Umbilical cord (tissue), 2 donors: Measurements from ENCODE around the gene TRIM25. TPM values are rescaled to one million over a fixed set of nuclear protein-coding genes. Genes with fewer than 3 reads are reported as not detected.
"Not testable (repeated sequence)": the region's sequence is repeated elsewhere in the genome, so short reads cannot be mapped to it uniquely, and the experiment has no call there.

Experiments
- DNase-seq: peaks from one replicate; pipeline ENCODE4 v3.0.0-alpha.2; 2015; ENCODE audit warnings: low spot score
- total RNA-seq: library from RNA; depleted of rRNA; stranded (reverse); fragments of >200 nt; gene quantifications from one replicate; pipeline ENCODE4 v1.2.3, GENCODE V29; 2014; ENCODE audit warnings: low replicate concordance; ENCODE audit not compliant: insufficient read depth

Gene TRIM25, protein sequence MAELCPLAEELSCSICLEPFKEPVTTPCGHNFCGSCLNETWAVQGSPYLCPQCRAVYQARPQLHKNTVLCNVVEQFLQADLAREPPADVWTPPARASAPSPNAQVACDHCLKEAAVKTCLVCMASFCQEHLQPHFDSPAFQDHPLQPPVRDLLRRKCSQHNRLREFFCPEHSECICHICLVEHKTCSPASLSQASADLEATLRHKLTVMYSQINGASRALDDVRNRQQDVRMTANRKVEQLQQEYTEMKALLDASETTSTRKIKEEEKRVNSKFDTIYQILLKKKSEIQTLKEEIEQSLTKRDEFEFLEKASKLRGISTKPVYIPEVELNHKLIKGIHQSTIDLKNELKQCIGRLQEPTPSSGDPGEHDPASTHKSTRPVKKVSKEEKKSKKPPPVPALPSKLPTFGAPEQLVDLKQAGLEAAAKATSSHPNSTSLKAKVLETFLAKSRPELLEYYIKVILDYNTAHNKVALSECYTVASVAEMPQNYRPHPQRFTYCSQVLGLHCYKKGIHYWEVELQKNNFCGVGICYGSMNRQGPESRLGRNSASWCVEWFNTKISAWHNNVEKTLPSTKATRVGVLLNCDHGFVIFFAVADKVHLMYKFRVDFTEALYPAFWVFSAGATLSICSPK
- total RNA-seq: 24.8 TPM

DNA sequence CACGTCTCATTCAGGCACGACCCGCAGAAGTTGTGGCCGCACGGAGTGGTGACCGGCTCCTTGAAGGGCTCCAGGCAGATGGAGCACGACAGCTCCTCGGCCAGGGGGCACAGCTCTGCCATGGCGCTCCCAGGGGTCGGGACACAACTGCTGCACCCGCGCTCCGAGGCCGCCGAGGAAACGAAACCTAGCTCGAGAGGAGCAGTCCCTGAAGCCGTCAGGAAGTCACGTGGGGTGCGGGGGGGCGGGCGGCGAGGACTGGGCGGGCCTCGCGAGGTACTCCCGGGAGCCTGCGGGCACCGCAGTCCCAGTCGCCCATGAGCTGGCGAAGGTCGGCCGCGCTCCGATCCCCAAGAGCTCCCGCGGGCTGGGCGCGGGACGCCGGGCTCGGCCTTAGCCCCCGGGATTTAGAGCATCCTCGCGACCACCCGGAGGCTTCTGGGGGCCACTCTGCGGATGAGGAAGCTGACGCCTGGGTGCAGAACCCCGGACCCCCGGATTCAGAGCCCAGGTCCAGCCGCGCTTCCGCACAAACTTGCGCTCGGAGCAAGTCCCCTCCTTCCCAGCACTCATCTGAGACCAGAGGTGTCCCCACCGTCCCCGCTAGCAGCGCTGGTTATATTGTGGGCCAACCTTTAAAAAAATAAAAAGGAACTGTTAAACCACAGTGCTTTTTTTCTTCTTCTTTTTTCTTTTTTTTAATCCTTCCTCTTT, at the start of gene TRIM25:
TSS of gene TRIM25 (minus strand) at position 183 of the 714 bp plus-strand sequence. CDS start at position 122, 61 bp downstream.
- DNase-seq: peak; percentile 92

DNA sequence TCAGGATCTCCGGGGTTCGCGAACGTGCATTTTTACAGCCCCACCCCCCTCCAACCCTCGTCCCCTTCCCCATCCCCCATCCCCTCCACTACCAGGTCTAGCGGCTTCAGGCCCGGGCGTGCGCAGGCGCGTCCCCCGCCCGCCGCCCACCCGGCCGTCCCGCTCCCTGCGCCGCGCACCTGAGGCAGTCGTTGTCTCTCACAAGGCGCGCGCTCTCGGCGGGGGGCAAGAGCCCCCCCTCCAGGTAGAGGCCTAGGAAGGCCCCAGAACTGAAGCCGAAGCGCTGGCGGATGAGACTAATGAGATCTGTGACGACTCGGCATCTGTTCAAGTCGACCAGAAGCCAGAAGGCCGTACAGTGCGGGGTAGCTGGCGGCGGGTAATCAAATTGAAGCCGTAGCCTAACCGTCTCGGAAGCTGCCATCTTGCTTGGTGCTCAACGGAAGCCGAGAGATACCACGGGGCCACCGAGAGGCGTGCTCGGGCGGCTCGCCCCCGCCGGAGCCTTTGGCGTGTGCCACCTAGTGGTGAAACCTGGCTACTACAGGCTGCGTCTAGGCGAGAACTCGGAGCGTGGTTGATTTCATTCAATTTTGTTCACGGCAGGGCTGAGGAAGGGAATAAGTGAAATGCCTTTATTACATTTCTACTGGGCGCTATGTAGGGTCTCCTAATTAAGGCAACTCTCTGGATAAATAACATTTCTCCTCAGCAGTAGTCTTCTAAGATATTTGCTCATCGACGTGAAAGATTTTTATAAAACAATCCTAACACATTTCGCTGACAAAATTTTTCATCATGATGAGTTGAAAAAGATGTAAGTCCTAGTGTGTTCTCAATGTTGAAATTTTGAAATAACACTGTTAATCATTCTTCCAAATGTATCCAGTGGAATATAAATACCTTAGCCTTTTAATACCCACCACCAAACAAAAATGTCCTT, 47.0 kb upstream of the TRIM25 start, which contains the start of gene COIL:
TSS of gene COIL (minus strand) at position 455 of the 943 bp plus-strand sequence. CDS start at position 424, 31 bp downstream.
- peak; percentile 92 for DNase-seq

DNA sequence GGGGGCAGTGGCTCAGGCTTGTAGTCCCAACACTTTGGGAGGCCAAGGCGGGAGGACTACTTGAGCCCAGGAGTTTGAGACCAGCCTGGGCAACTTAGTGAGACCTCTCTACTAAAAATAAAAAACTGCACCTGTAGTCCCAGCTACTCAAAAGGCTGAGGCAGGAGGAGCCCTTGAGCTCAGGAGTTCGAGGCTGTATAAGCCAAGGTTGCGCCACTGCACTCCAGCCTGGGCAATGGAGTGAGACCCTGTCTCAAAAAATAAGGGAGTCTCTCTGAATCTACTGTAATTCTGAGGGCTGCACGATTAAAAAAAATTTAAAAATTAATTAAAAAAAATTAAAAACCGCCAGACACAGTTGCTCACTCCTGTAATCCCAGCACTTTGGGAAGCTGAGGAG, 43.1 kb upstream of the TRIM25 start:
- DNase-seq: no peak

DNA sequence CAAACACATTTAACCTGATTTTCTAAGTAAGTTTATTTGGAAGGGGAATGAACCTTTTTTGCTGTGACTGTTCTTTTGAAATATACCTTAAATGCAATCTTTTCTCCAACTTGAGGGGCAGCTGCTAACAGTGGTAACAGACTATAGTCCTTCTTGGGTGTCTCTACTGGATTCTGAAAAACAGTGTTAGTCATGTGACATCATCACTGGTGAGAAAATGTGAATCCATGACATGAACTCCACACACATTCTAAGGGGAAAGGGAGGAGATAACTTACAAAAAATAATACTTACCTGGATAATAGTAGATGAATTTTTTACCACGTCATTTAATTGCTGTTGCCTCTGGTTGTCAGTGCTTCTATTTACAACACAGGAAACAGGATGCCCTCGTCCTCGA, 35.7 kb upstream of the TRIM25 start:
- DNase-seq: no peak

DNA sequence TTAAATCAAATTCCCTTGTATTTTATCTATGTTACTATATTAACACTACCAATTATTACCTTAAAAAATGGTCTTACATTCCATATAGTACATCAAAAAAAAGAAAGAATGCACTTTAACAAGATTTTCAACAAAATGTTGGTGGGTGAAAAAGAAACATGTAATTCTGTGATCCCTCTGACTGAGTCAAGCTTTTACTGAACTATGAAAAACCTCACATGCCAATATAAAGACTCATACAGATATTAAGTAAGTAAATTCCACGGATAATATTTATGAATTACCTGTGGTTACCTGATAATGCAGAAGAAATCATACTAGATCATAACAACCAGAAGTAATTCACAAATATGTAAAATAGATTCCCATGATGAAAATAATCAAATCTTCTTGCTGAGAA, 34.6 kb upstream of the TRIM25 start:
- no peak for DNase-seq

DNA sequence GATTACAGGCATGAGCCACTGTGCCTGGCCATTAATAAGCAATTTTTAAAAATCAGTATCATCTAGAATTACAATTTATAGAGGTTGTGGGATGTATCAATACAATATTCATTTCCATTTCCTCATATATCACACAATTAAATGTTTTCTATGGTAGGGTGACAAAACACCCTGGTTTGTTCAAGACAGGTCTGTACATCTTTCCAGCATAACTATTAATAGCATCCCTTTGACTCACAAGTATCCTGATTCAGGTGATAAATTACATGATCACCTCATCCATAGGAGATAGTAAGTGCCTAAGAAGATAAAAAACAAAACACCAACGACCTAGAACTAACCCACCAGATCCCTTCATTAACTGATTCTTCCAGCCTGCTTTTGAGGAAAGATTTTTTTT, 33.9 kb upstream of the TRIM25 start:
- no peak for DNase-seq

DNA sequence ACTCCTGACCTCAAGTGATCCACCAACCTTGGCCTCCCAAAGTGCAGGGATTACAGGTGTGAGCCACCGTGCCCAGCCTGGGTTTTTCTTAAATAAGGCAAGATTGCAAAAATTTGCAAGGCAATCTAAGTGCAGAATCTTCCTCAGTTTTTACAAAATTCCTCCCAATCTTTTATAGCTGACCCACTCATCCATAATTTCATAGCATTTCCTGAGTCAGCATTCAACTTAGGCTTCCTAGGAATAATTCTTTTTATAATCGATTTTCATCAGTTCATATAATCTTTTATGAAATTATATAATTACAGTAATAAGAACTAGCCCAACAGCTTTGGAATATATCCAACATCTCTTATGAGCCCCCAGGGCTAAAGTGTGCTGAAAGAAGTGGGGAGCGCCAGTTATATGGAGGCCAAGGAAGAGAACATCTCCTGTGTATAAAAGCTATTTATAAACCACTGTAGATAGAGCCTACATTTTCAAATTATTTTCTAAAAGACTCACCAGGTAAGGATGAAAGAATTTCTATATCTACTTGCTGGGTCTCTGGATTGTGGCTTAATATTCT, 32.2 kb upstream of the TRIM25 start:
- DNase-seq: no peak

DNA sequence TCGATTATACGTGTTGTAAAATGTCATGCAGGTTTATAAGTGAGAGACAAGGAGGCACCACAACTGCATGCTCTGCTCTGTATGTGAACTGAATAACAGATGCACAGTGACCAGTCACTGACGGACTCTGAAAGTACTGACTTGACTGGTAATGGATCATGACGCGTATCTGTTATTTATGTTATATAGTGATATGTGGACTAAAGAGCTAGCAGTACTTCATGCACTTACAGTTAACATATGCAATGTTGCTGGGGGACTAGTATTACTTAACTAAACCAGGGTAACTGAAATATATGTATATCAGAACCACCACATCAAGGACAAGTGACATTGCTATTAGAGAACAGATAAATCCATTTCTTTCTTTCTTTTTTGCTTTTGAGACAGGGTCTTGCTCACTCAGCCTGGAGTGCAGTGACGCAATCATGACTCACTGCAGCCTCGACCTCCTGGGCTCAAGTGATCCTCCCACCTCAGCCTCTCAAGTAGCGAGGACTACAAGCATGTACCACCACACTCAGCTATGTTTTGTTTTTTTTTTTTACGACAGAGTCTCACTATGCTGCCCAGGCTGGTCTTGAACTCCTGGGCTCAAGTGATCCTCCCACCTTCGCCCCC, 29.8 kb upstream of the TRIM25 start:
- DNase-seq: no peak

DNA sequence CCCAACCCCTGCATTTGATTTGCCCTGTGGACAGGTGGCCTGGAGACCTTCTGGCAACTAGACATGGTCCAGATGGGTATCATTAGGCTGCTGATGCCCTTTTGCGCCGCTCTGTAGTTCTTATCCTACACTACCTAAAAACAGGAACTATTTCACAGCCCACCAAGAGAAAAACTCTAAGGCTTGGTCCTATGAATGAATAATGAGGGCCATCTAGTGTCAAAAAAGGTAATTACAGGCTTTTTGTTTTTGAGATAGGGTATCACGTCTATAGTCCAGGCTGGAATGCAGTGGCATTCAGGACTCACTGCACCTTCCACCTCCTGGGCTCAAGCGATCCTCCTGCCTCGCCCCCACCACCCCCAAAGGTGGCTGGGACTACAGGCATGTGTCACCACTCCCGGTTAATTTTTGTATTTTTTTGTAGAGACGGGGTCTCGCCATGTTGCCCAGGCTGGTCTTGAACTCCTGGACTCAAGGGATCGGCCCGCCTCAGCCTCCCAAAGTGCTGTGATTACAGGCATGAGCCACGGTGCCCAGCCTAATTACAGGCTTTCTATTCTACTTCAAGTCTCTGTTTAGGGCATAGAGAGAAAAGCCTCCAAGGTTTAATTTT, 26.1 kb upstream of the TRIM25 start:
- peak; percentile 63 for DNase-seq

DNA sequence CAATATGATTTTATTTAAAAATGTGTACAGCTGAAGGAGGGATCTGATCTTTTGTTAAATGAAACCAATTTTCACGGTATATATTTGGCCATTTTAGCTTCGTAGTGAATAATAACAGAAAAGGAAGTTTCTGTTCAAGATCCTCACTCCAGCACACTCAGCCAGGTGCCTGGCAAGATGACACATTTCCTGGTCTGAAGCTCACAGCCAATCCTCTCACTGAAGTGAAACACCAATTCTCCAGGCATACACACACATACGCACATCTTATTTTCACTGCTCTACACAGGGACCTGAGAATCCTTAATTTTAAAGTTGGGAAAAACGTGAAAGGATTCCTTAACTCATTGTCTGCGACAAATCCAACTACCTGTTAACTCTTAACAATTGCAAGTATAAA, 24.4 kb upstream of the TRIM25 start:
- not testable (repeated sequence) for DNase-seq

DNA sequence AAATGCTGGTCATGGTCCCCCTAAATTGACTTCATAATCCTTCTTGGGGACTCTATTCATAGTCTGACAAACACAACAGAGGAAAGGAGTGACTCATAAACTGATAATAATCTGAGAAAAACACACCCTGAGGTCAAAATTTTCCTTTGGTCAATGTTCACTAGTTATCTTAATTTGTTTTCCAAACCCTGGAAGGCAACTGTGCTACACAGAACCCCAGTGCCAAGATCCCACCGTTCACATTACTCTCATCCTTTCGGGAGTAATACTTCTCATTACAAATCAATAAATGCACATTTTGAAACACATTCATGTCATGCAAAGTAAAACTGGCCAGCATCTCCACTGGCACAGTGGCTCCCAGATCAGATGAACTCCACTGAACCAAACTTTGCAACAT, 23.8 kb upstream of the TRIM25 start:
- no peak for DNase-seq

DNA sequence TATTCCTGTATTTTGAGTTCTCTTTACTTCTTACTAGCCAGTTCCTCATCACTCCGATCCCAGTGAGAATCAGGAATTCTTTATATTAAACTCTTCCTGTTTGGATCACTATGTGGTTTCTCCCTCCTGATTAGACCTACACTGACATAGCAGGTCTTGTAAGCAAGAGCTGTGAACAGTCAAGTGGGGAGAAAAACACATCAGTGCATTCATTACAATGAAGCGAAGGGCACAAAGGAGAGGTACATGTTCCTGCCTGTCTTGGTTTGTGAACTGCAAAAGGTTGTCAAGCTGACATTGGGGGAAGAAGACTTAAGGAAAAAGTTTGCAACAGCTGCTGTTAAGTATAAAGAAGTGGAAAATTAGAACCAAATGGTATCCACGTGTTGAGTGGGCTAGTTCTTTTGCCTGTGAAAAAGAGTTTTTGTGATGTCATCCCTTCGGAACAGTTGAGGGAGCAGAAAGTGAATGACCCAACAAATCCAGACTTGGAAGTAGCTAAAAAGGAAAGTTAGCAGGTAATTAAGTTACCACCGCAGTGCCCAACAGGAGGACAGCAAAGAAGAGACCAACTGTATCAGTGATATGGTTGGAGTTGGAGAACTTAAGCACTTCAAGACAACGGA, 23.0 kb upstream of the TRIM25 start:
- DNase-seq: peak; percentile 11

DNA sequence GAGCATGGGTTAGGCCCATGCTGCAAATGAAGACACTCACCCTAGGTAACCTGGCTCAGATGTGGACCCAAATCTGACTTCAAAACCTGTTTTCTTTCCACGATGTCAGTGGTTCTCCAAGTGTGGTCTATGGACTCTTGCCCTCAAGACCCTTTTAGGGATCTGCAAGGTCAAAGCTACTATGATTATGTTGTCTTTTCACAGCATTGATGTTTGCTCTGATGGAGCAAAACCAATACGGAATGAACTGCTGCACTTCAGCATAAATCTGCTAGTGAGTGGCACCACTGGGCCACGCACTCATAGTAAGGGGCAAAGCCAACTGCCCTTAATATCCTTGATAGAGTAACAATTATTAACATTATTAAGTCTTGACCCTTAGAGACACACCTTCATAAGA, 21.6 kb upstream of the TRIM25 start:
- DNase-seq: no peak

DNA sequence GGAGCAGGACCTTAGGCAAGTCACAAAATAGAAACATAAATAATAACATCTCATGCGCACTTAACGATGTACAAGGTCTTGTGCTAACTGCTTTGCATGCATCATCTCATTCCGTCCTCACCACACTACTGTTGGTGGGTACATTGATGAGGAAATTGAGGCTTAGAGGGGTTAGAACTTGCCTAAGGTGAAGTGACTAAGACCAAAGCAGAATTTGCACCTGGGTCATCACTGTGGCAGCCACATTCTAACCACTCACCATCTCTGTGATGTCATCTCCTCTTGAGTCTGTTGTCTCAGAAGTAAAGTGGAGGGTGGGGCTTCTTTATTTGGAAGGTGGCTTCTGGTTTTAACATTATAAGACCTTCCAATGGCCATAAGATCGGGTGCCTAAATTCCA, 20.4 kb upstream of the TRIM25 start:
- DNase-seq: no peak

DNA sequence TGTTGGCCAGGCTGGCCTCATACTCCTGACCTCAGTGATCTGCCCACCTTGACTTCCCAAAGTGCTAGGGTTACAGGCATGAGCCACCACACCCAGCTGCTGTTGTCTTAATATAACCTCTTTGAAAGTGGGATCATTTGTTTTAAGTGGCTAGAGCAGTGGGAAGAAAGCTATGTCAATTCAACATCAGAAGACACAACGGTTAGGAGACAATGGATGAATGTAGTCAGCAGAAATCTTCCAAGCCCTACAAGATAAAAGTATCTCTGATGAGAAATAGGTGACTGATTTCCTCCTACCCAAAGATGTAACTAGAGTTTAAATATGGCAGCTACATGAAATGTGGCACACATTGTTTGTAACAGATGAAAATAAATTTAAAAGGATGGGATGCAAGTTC, 20.0 kb upstream of the TRIM25 start:
- no peak for DNase-seq

DNA sequence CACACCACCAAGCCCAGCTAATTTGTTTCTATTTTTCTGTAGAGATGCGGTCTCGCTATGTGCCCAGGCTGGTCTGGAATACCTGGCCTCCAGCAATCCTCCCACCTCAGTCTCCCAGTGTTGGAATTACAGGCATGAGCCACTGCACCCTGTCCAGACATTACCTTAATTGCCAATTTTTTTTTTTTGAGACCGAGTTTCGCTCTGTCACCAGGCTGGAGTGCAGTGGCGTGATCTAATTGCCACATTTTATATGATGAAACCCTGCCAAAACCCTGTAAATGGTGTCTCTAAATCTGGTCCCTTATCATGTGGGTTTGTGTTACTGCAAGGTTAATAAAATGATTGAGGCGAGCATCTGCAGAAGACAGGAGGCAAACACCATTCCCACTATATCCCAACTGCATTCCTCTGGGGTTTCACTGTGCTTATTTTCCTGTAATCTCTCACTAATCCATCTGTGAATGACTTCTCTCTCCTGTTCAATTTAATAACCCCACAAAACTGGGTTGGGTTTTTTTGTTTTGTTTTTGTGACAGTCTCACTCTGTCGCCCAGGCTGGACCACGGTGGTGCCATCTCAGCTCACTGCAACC, 19.4 kb upstream of the TRIM25 start:
- DNase-seq: no peak

DNA sequence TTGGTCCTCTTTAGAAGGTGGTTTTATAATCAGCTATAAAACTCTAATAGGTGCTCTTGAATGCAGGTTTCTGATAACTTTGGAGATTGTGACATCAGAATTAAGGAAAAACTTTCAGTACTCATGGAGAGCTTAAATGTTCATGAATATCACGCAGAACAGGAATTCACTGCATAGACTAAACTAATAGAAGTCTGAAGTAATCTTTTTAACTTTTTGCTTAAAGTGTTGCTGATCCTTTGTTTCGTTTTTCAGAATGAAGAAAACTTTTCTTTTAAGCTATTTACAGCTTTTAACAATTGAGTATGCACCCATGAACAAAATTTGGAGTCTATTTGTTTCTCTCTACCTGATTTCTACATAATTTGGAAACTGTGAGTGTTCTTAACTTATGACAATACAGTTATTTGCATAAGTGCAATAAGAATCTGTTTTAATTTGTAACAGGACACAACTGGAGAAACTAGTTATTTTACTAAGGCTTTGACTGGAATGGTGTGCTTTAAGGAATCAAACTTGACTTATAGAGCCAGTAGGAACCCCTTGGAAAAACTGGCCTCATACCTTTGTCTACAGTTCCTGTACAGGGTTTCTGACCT, 17.0 kb upstream of the TRIM25 start:
- no peak for DNase-seq

DNA sequence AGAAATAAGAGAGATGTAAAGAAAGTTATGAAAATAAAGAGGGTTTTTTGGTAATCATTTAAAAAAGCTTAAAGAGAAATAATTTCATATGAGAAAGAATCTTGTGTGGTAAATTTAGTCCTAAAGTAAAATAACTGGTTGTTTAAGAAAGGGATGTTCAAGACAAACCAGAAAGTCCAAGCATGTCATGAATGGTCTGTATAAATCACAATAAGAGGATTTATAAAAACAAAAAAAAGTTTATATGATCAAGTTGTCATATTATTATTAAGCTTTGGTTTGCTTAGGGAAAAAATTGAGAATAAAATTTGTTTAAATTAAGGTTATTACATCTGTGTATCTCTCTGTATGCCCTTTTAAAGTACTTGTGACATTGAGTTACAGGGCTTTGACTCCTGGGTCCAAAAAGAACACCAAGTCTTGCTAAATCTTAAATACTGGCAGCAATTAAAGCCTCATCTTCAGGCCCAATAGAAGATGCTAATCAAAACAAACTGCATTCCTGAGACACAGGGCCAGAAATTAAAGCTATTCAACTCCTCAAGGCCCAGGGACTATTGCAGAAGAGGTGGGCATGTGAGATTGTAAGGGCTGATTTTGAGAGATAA, 15.6 kb upstream of the TRIM25 start:
- no peak for DNase-seq
